ENCODE results near the gene BLOC1S1.

BLOC1S1 gene

GRCh38 chr12:55717011-55718007 lies 1.5 kb downstream of the BLOC1S1 start:
- ChIA-PET CTCF (interaction anchor here (0.9 to 3.5 kb wide), 8 partner anchors 8 to 528 kb away, joined by 3 to 15 read pairs (median 6); partner anchors contain the start of gene CD63), POLR2A (interaction anchor here (2.5 kb wide), 1 partner anchor 12 kb away, joined by 18 read pairs; the partner anchor contains the start of gene CD63)
- H3K4me3 ChIP-seq (ENCODE audit: low read depth, low read length): peak overlapping the region; percentile 81
- no peak for DNase-seq (ENCODE audit: low read depth, low spot score)
- TF ChIP-seq CTCF (IDR thresholded peaks at IDR 0.05; ENCODE audit: insufficient read depth, low read length, missing control alignments): no peak

- no peak for TF ChIP-seq CTCF (IDR thresholded peaks at IDR 0.05; ENCODE audit: insufficient read depth, low read length, missing control alignments)
- ChIA-PET CTCF (interaction anchor here (1.0 to 3.5 kb wide), 5 partner anchors 11 to 72 kb away, joined by 3 to 15 read pairs (median 13); partner anchors contain the start of gene CD63), POLR2A (no interaction called here)
- H3K4me3 ChIP-seq (ENCODE audit: low read depth, low read length): peak overlapping the region; percentile 15
- no peak for DNase-seq (ENCODE audit: low read depth, low spot score)
Measured at GRCh38 chr12:55718015-55718414, 2.2 kb downstream of the BLOC1S1 start.

DNA sequence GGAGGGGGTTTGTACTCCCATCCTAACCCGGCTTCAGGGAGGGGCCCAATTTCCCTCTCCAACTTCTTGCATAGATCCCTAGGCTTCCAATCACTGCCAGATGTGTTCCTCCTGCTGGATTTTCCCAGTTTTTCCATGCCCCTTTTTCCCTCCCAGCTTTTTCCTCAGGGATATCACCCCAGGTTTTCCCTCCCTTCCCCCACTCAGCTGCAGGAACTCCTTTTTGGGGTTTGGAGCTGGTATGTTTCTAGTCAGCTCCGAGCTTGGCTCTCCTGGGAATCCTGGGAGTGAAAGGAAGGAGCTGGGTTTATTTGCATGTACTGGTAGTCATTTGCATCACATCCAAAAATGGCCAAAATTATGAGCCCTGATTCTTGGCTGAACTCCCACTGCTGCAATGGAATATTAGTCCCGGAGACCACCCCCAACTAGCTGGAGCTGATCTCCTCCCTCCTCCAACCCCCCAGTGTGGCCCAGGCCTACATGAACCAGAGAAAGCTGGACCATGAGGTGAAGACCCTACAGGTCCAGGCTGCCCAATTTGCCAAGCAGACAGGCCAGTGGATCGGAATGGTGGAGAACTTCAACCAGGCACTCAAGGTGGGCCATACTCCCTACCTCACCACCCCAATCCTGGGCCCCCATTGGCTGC lies 2.9 kb downstream of the BLOC1S1 start:
- no peak overlapping the region for H3K4me3 ChIP-seq (ENCODE audit: low read depth, low read length)
- CTCF ChIA-PET: interaction anchor here (0.7 to 7.1 kb wide), 4 partner anchors 11 to 62 kb away, joined by 3 to 79 read pairs (median 8); partner anchors contain the start of gene CD63
- no peak for DNase-seq (ENCODE audit: low read depth, low spot score)
- POLR2A ChIA-PET: interaction anchor here (1.0 to 3.0 kb wide), 2 partner anchors 11 to 255 kb away, joined by 3 to 39 read pairs; partner anchors contain the start of genes CD63 and RAB5B
- no peak for TF ChIP-seq CTCF (IDR thresholded peaks at IDR 0.05; ENCODE audit: insufficient read depth, low read length, missing control alignments)

DNA sequence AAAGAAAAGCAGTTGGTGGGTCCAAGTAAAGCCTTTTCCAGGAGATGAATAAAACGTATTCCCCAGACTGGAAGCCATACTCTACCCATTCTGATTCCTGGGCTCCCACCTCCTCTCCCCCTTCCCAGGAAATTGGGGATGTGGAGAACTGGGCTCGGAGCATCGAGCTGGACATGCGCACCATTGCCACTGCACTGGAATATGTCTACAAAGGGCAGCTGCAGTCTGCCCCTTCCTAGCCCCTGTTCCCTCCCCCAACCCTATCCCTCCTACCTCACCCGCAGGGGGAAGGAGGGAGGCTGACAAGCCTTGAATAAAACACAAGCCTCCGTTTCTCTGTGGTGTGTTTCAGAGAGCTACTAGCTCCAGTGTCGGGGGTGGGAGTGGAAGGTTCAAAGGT lies 3.5 kb downstream of the BLOC1S1 start:
- TF ChIP-seq CTCF (IDR thresholded peaks at IDR 0.05; ENCODE audit: insufficient read depth, low read length, missing control alignments): no peak
- H3K4me3 ChIP-seq (ENCODE audit: low read depth, low read length): no peak overlapping the region
- DNase-seq (ENCODE audit: low read depth, low spot score): no peak
- ChIA-PET CTCF (interaction anchor here (0.7 to 7.1 kb wide), 7 partner anchors 9 to 72 kb away, joined by 3 to 79 read pairs (median 5); partner anchors contain the start of gene CD63), POLR2A (interaction anchor here (1.0 to 3.0 kb wide), 2 partner anchors 10 to 255 kb away, joined by 3 to 39 read pairs; partner anchors contain the start of genes CD63 and RAB5B)

GRCh38 chr12:55720071-55720564 lies 4.3 kb downstream of the BLOC1S1 start, which contains the start of gene RDH5:
TSS of gene RDH5 (plus strand) at chr12:55720393. CDS start at chr12:55721185, 792 bp downstream.
- ChIA-PET CTCF (interaction anchor here (0.7 to 7.1 kb wide), 10 partner anchors 8 to 235 kb away, joined by 3 to 79 read pairs (median 6); partner anchors contain the start of gene CD63), POLR2A (interaction anchor here (1.0 to 3.0 kb wide), 2 partner anchors 9 to 254 kb away, joined by 3 to 39 read pairs; partner anchors contain the start of genes CD63 and RAB5B)
- TF ChIP-seq CTCF (IDR thresholded peaks at IDR 0.05; ENCODE audit: insufficient read depth, low read length, missing control alignments): no peak
- H3K4me3 ChIP-seq (ENCODE audit: low read depth, low read length): peak within 1 kb of the TSS; percentile 8; the same call in 1 of the 2 replicates
- DNase-seq (ENCODE audit: low read depth, low spot score): no peak
